Measurements from ENCODE around the gene ZKSCAN7.

ZKSCAN7 gene

DNA sequence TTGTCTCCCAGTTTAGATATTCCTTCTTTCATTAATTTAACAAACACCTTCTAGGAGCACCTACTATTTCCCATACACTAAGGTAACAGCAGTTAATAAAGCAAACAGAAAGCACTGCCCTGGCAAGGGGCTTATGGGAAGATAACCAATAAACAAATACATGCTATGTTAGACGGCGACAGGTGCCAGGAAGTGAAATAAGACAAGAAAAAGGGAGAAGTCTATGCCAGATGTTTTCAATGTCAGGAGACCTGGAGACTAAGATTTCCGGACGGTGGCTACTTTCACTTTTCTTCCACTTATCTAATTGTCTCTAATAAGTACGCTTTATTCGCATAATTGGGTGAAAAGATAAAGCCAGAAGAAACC lies 45.0 kb upstream of the ZKSCAN7 start:
- Histone ChIP-seq H3K4me3 (ENCODE audit: low read depth, low read length) (peak overlapping the region; percentile 70), H3K27ac (ENCODE audit: extremely low read depth, low read depth, low read length) (peak overlapping the region; percentile 63; the same call in 1 of the 2 replicates), H3K36me3 (ENCODE audit: control insufficient read depth in 2 of 2, insufficient read depth in 1 of 2, low read length in 2 of 2) (peaks cover 0 to 2% of the 10 kb centered on the region in 2 experiments; a peak in 2 of 3 replicates), H3K9me3 (ENCODE audit: control insufficient read depth, insufficient read depth, low read depth, low read length) (no peaks in the 10 kb centered on the region), H3K4me1 (ENCODE audit: control insufficient read depth, insufficient read depth, low read length) (no peaks in the 10 kb centered on the region)
- TF ChIP-seq ZNF324 (tag by site-specific recombination; IDR thresholded peaks at IDR 0.05): no peak
- no peak for TF ChIP-seq ZNF37A (tag by site-specific recombination; IDR thresholded peaks at IDR 0.05)
- no peak for TF ChIP-seq ZNF112 (tag by site-specific recombination; IDR thresholded peaks at IDR 0.05)
- 0 out of 2 replicates have a peak, but pooled peaks have one; percentile 12 for TF ChIP-seq PRDM1 (tag by site-specific recombination; IDR thresholded peaks at IDR 0.05)
- TF ChIP-seq GFI1B (tag by site-specific recombination; IDR thresholded peaks at IDR 0.05): no peak
- TF ChIP-seq ZXDB (tag by site-specific recombination; IDR thresholded peaks at IDR 0.05): no peak
- TF ChIP-seq ZNF214 (tag by site-specific recombination; IDR thresholded peaks at IDR 0.05; ENCODE audit: borderline replicate concordance): no peak
- no peak for TF ChIP-seq YY2 (tag by site-specific recombination; IDR thresholded peaks at IDR 0.05)
- TF ChIP-seq, protein P1, sequence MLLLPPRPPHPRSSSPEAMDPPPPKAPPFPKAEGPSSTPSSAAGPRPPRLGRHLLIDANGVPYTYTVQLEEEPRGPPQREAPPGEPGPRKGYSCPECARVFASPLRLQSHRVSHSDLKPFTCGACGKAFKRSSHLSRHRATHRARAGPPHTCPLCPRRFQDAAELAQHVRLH (tag by site-specific recombination; IDR thresholded peaks at IDR 0.05): no peak
- peak; percentile 13 for TF ChIP-seq ZNF335 (tag by site-specific recombination; conservative IDR thresholded peaks at IDR 0.05)
- TF ChIP-seq ZNF560 (tag by site-specific recombination; IDR thresholded peaks at IDR 0.05; ENCODE audit: borderline replicate concordance): no peak
- TF ChIP-seq KLF16 (tag by site-specific recombination; IDR thresholded peaks at IDR 0.05): no peak
- TF ChIP-seq, protein P2, sequence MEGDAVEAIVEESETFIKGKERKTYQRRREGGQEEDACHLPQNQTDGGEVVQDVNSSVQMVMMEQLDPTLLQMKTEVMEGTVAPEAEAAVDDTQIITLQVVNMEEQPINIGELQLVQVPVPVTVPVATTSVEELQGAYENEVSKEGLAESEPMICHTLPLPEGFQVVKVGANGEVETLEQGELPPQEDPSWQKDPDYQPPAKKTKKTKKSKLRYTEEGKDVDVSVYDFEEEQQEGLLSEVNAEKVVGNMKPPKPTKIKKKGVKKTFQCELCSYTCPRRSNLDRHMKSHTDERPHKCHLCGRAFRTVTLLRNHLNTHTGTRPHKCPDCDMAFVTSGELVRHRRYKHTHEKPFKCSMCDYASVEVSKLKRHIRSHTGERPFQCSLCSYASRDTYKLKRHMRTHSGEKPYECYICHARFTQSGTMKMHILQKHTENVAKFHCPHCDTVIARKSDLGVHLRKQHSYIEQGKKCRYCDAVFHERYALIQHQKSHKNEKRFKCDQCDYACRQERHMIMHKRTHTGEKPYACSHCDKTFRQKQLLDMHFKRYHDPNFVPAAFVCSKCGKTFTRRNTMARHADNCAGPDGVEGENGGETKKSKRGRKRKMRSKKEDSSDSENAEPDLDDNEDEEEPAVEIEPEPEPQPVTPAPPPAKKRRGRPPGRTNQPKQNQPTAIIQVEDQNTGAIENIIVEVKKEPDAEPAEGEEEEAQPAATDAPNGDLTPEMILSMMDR (tag by site-specific recombination; IDR thresholded peaks at IDR 0.05): no peak
- POLR2A ChIA-PET: interaction anchor here (0.6 to 1.5 kb wide), 5 partner anchors 8 to 219 kb away, joined by 3 to 8 read pairs (median 4); partner anchors contain the start of genes TCAIM, ZNF197, ZNF445 and ZNF501
- CTCF ChIA-PET: no interaction called here

DNA sequence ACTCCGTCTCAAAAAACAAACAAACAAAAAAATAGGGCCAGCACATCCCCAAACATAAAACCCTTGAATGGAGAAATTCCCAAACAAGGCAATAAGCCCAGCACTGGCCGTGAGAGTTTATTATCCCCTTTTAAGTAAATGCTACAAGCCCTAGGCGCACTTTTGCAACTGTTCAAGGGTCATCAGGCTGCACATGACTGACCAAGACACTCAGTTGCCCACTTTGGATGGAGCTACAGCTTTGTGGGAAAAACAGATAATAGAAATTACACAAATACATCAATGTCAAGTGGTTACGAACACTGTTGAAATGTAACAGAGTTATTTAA lies 43.8 kb upstream of the ZKSCAN7 start:
- Histone ChIP-seq H3K9me3 (ENCODE audit: control insufficient read depth, insufficient read depth, low read depth, low read length) (no peaks in the 10 kb centered on the region), H3K4me1 (ENCODE audit: control insufficient read depth, insufficient read depth, low read length) (no peaks in the 10 kb centered on the region), H3K27ac (ENCODE audit: extremely low read depth, low read depth, low read length) (peak overlapping the region; percentile 32; the same call in 1 of the 2 replicates), H3K4me3 (ENCODE audit: low read depth, low read length) (peak overlapping the region; percentile 70), H3K36me3 (ENCODE audit: control insufficient read depth in 2 of 2, insufficient read depth in 1 of 2, low read length in 2 of 2) (peaks cover 0 to 2% of the 10 kb centered on the region in 2 experiments; a peak in 2 of 3 replicates)
- CTCF ChIA-PET: interaction anchor here (0.6 to 1.2 kb wide), 3 partner anchors 14 to 1375 kb away, joined by 3 to 5 read pairs (median 4); partner anchors contain the start of gene CCR9
- TF ChIP-seq ZBTB17 (tag by site-specific recombination; IDR thresholded peaks at IDR 0.05): 0 out of 2 replicates have a peak, but pooled peaks have one; percentile 4
- no peak for TF ChIP-seq ZNF701 (tag by site-specific recombination; IDR thresholded peaks at IDR 0.05)
- TF ChIP-seq ZNF561 (tag by site-specific recombination; IDR thresholded peaks at IDR 0.05; ENCODE audit: borderline replicate concordance): no peak
- TF ChIP-seq ZNF2 (tag by site-specific recombination; IDR thresholded peaks at IDR 0.05): 0 out of 2 replicates have a peak, but pooled peaks have one; percentile 6
- TF ChIP-seq ZBTB7A (tag by site-specific recombination; IDR thresholded peaks at IDR 0.05; ENCODE audit: low read depth): no peak
- no peak for TF ChIP-seq ZIC2 (tag by site-specific recombination; IDR thresholded peaks at IDR 0.05)
- TF ChIP-seq ZNF335 (tag by site-specific recombination; conservative IDR thresholded peaks at IDR 0.05): peak; percentile 60; the same call in 1 of the 2 replicates
- TF ChIP-seq ZNF571 (tag by site-specific recombination; IDR thresholded peaks at IDR 0.05): no peak
- no peak for TF ChIP-seq ZNF423 (tag by site-specific recombination; IDR thresholded peaks at IDR 0.05)
- TF ChIP-seq, protein P3, sequence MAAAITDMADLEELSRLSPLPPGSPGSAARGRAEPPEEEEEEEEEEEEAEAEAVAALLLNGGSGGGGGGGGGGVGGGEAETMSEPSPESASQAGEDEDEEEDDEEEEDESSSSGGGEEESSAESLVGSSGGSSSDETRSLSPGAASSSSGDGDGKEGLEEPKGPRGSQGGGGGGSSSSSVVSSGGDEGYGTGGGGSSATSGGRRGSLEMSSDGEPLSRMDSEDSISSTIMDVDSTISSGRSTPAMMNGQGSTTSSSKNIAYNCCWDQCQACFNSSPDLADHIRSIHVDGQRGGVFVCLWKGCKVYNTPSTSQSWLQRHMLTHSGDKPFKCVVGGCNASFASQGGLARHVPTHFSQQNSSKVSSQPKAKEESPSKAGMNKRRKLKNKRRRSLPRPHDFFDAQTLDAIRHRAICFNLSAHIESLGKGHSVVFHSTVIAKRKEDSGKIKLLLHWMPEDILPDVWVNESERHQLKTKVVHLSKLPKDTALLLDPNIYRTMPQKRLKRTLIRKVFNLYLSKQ (tag by site-specific recombination; IDR thresholded peaks at IDR 0.05; ENCODE audit: borderline replicate concordance): no peak
- no peak for TF ChIP-seq KLF1 (tag by site-specific recombination; IDR thresholded peaks at IDR 0.05)
- POLR2A ChIA-PET: interaction anchor here (0.6 to 1.5 kb wide), 7 partner anchors 8 to 251 kb away, joined by 3 to 8 read pairs (median 4); partner anchors contain the start of genes KIF15, ZNF445 and ZNF502

Measured in HEK293 (cell line).